Fibroblast of the conjunctiva (primary cell): Measurements from ENCODE around the gene MIEF1.
"Not testable (repeated sequence)": the region's sequence is repeated elsewhere in the genome, so short reads cannot be mapped to it uniquely, and the experiment has no call there.

Experiments
- DNase-seq: peaks from one replicate; pipeline ENCODE4 v3.0.0-alpha.2; 2010; ENCODE audit warnings: low read depth

Gene MIEF1

GRCh38 chr22:39489094-39490068 lies 12.7 kb upstream of the MIEF1 start:
- DNase-seq: no peak

- peak; percentile 57 for DNase-seq
These were observed 11.8 kb upstream of the MIEF1 start for GRCh38 chr22:39490135-39490798.

GRCh38 chr22:39490966-39491680 lies 11.0 kb upstream of the MIEF1 start:
- no peak for DNase-seq

- DNase-seq: no peak
These were observed 10.4 kb upstream of the MIEF1 start for GRCh38 chr22:39491696-39492095.

GRCh38 chr22:39492186-39492585 lies 9.9 kb upstream of the MIEF1 start:
- DNase-seq: no peak

GRCh38 chr22:39493759-39494158 lies 8.3 kb upstream of the MIEF1 start:
- DNase-seq: no peak

- DNase-seq: no peak
These were observed 7.5 kb upstream of the MIEF1 start for GRCh38 chr22:39494471-39495120.

- no peak for DNase-seq
These were observed 5.8 kb upstream of the MIEF1 start for GRCh38 chr22:39496131-39496838.

- DNase-seq: no peak
These were observed 4.7 kb upstream of the MIEF1 start for GRCh38 chr22:39497429-39497828.

- no peak for DNase-seq
These were observed 3.7 kb upstream of the MIEF1 start for GRCh38 chr22:39498368-39498767.

- no peak for DNase-seq
These were observed 3.3 kb upstream of the MIEF1 start for GRCh38 chr22:39498802-39499201.

GRCh38 chr22:39500101-39500500 lies 2.0 kb upstream of the MIEF1 start:
- no peak for DNase-seq

GRCh38 chr22:39501644-39502108 lies 414 bp upstream of the MIEF1 start:
- DNase-seq: no peak

GRCh38 chr22:39502789-39503409 lies 809 bp downstream of the MIEF1 start:
- DNase-seq: peak; percentile 33

GRCh38 chr22:39503630-39504029 lies 1.5 kb downstream of the MIEF1 start:
- no peak for DNase-seq

- DNase-seq: no peak
These were observed 2.0 kb downstream of the MIEF1 start for GRCh38 chr22:39504071-39504470.

GRCh38 chr22:39507021-39507420 lies 4.9 kb downstream of the MIEF1 start:
- not testable (repeated sequence) for DNase-seq

- DNase-seq: no peak
These were observed 6.3 kb downstream of the MIEF1 start for GRCh38 chr22:39508393-39508792.

- DNase-seq: no peak
These were observed 8.5 kb downstream of the MIEF1 start for GRCh38 chr22:39510529-39511149.

GRCh38 chr22:39511226-39511625 lies 9.1 kb downstream of the MIEF1 start:
- DNase-seq: no peak
